GM15510 (cell line): Measurements from ENCODE around the gene SLCO4A1.

Experiments used
- POLR2A ChIP-seq: IDR thresholded peaks from 3 replicates; pipeline ENCODE4 v1.6.1; 2011; ENCODE audit warnings: borderline replicate concordance; ENCODE audit not compliant: insufficient read length; ENCODE audit errors: extremely low read depth

SLCO4A1 gene

GRCh38 chr20:62625516-62625915 lies 16.8 kb upstream of the SLCO4A1 start:
- TF ChIP-seq POLR2A, result no peak

DNA sequence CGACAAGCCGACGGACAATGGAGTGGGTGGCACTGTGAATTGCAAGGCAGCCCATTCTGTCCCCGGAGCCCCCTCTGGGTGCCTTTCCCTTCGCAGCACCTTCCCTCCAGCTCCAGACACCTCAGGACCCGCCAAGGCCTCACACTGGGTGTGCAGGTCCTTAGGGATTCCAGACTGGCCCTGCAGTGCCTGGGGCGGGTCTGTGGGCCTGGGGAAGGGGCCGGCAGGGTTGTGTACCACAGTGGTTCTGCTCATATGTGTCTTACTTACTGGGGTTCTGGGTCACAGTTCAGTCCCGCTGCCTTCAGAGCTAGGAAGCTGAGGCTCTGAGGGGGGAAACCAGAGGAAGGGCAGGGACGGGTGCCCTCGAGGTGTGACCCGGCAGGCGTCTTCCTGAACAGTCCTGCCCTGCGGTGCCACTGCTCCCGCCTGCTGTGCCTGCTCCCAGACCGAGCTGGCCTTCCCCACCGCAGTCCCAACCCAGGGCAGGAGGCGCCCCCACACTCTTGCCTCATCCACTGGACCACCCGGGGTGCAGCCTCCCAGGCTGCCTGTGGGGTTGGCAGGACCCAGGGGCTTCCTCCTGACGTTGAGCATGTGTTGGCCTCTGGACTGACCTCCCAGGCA lies 16.3 kb upstream of the SLCO4A1 start:
- no peak for TF ChIP-seq POLR2A

GRCh38 chr20:62627901-62628612 lies 14.2 kb upstream of the SLCO4A1 start:
- no peak for TF ChIP-seq POLR2A

DNA sequence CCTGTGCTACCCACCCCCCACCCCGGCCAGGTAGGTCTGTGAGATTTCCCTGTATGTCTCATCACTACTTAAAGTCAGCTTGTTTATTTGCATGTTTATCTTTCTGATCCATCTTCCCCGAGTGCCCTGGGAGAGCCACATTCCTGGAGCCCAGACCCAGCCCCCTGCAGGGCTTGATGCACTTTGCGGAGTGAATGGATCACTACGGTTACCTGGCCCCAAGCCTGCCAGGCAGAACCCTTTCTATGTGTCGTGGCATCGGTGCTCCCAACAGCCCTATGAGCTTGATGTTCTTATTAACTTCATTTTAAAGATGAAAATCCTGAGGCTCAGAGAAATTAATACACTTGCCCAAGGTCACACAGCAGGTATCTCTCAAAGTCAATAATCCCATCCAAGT lies 13.6 kb upstream of the SLCO4A1 start:
- TF ChIP-seq POLR2A, result no peak

GRCh38 chr20:62629864-62630470 lies 12.3 kb upstream of the SLCO4A1 start:
- no peak for TF ChIP-seq POLR2A

- TF ChIP-seq POLR2A, result no peak
Measured at GRCh38 chr20:62631336-62632308, 10.7 kb upstream of the SLCO4A1 start.

GRCh38 chr20:62632575-62633090 lies 9.7 kb upstream of the SLCO4A1 start:
- no peak for TF ChIP-seq POLR2A

DNA sequence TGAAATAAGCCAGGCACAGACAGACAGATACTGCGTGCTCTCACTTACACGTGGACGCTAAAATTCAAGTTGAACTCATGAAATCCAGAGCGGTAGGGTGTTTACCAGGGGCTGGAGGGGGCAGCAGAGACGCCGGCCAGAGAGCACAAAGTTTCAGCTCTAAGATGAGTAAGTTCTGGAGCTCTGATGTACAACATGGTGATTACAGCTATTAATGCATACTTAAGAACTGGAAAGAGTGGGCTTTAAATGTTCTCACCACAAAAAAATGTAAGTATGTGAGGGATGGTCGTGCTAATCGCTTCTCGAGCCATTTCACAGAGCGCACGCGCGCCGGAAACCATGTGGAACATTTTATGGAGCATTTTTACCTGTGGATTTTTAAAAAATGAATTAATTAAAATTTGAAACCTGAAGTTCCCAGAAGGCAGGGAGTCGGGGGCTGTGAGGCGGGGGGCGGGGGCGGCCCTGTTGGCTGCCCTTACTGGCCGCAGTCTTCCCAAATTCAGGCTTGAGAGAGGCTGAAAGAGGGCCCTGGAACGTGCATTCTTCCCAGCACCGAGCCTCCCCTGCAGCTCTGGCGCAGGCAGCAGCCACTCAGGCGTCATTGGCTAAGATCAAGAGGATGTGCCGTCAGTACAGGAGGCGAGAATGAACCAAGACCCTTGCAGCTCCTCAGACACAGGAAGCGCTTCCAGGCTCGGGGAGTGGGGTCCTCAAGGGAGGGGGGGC lies 8.5 kb upstream of the SLCO4A1 start:
- no peak for TF ChIP-seq POLR2A

GRCh38 chr20:62634330-62634967 lies 7.9 kb upstream of the SLCO4A1 start:
- no peak for TF ChIP-seq POLR2A

DNA sequence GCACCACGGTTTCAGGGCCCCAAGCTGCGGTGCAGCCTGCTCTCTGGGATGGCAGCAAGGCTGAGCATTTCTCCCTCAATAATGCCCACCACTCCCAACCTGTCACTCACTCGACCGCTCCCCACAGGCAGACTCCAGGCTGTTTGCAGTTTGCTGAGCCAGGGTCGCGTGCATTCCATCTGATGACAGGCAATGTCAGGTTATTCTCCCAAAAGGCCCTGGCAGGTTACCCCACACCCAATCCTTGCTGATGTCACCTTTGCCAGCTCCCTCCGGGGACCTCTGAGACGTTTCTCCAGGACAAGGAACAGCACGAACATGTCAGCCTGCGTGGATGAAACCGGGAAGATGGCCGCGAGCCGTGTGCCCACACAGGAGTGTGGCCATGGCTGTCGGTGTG lies 7.1 kb upstream of the SLCO4A1 start:
- TF ChIP-seq POLR2A, result no peak

GRCh38 chr20:62635852-62636251 lies 6.5 kb upstream of the SLCO4A1 start:
- no peak for TF ChIP-seq POLR2A

DNA sequence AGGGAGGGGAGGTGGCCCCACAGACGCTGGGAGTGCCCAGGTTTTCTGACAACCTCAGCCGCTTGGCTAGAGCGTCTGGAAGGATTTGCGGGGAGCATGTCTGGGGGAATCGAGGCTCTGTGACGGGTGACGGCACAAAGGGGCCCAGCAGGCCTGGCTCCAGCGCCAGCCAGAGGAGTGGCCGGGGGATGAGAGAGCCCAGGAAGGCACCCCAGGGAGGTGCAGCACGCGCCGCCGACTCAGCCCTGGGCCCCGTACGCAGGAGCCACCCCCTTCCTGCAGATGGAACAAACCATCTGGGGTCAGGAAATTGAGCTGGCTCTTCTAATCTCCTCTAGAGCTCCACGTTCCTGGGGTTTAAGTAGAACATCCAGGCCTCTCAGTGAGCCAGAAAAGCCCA lies 5.9 kb upstream of the SLCO4A1 start:
- no peak for TF ChIP-seq POLR2A

DNA sequence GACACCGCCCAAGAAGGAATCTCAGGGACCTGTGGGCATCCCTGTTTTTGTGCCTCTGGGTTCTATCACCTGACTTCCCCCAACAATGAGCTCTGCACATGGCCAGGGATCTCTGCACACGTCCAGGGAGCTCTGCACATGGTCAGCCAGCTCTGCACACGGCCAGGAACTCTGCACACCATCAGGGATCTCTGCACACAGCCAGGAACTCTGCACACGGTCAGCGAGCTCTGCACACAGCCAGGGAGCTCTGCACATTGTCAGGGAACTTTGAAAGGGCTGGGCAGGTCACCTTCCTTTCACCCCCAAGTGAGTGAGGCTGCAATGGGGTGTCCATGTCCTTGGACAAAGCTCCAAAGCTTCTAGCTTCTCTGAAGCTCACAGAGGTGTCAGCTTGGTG lies 5.2 kb upstream of the SLCO4A1 start:
- no peak for TF ChIP-seq POLR2A
